HG02938 (cell line): ENCODE results near the gene PTDSS2.
"Not testable (repeated sequence)": the region's sequence is repeated elsewhere in the genome, so short reads cannot be mapped to it uniquely, and the experiment has no call there.

Source experiments
- ATAC-seq: cut with Tn5 transposase; IDR thresholded peaks from one replicate; pipeline ENCODE4 v1.9.1; 2021; ENCODE audit warnings: mild to moderate bottlenecking, moderate library complexity; ENCODE audit not compliant: unreplicated experiment

The PTDSS2 gene

DNA sequence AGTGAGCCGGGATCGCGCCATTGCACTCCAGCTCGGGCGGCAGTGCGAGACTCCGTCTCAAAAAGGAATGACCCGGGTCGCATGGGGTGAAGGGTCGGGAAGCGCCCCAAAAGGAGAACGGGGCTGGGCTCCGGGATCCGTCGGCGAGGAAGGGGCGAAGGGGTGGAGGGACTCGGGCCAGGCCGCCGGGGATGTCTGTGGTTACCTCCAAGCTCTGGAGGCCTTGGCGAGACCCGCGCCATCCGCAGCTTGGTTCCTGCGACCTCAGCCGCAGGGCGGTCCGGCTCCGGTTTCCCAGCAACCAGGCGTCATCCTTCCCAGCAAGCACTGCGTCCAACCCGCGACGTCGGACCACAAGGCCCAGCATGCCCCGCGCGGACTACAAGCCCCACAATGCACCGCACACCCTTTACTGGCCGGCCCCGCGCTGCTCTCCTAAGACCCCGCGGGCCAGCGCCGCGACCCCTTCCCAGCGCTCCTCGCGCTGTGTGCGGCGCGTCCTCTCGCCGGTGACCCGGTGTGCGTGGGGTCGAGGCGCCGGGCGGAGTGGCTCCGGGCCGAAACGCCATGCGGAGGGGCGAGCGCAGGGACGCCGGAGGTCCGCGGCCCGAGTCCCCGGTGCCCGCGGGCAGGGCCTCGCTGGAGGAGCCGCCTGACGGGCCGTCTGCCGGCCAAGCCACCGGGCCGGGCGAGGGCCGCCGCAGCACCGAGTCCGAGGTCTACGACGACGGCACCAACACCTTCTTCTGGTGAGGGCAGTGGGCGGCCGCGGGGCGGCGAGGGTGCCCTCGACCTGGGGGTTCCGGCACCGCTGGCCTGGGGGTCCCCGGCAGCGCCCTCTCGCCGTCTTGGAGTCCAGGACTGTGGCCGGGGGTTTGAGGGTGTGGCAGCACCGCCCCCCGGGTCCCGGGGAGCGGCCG is at the start of gene PTDSS2:
PTDSS2 (plus strand) TSS at position 391 of the 920 bp plus-strand sequence; CDS start at position 568, 177 bp downstream.
- peak; percentile 80 for ATAC-seq

DNA sequence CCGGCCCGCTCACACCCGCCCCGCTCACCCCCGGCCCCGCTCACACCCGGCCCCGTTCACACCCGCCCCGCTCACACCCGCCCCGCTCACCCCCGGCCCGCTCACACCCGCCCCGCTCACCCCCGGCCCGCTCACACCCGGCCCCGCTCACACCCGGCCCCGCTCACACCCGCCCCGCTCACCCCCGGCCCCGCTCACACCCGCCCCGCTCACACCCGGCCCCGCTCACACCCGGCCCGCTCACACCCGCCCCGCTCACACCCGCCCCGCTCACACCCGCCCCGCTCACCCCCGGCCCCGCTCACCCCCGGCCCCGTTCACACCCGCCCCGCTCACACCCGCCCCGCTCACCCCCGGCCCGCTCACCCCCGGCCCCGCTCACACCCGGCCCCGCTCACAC is 48.9 kb upstream of the PTDSS2 start:
- not testable (repeated sequence) for ATAC-seq

DNA sequence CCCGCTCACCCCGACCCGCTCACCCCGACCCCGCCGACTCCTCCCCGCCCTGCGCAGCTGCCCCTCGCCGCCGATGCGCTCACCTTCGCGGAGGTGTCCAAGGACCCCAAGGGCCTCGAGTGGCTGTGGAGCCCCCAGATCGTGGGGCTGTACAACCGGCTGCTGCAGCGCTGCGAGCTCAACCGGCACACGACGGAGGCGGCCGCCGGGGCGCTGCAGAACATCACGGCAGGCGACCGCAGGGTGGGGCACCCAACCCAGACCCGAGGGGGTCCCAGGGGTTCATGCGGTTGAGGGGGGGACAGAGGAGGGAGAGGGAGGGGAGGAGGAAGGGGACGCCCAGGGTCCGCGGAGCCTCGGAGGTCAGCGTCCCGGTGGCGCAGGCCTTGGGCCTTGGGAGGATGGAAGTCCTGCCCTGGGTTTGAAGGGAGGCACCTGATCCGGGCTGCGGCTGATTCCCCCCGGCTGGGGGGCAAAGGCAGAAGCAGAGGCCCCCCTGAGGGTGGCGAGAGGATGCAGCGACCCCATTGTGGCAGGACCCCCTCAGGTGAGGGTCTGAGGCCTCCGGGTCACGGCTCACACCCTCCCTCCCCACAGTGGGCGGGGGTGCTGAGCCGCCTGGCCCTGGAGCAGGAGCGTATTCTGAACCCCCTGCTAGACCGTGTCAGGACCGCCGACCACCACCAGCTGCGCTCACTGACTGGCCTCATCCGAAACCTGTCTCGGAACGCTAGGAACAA is 46.9 kb upstream of the PTDSS2 start:
- ATAC-seq = no peak

DNA sequence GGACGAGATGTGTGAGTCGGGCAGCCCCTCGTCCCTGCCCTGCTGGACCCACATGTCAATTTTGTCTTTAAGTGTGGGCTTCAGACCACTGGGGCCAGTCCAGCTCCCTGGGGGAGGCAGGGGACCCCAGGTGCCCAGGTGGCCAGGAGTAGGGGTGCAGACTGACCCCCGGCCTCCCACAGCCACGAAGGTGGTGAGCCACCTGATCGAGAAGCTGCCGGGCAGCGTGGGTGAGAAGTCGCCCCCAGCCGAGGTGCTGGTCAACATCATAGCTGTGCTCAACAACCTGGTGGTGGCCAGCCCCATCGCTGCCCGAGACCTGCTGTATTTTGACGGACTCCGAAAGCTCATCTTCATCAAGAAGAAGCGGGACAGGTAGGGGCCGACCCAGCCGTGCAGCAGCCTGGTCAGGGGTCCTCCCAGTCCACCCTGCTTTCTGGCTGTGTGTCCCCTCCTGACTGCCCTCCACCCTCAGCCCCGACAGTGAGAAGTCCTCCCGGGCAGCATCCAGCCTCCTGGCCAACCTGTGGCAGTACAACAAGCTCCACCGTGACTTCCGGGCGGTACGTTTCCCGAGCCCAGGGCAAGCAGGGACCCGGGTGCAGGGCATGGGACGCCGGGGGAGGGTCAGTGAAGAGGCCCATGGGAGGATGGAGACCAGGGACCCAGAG is 46.2 kb upstream of the PTDSS2 start:
- no peak for ATAC-seq

DNA sequence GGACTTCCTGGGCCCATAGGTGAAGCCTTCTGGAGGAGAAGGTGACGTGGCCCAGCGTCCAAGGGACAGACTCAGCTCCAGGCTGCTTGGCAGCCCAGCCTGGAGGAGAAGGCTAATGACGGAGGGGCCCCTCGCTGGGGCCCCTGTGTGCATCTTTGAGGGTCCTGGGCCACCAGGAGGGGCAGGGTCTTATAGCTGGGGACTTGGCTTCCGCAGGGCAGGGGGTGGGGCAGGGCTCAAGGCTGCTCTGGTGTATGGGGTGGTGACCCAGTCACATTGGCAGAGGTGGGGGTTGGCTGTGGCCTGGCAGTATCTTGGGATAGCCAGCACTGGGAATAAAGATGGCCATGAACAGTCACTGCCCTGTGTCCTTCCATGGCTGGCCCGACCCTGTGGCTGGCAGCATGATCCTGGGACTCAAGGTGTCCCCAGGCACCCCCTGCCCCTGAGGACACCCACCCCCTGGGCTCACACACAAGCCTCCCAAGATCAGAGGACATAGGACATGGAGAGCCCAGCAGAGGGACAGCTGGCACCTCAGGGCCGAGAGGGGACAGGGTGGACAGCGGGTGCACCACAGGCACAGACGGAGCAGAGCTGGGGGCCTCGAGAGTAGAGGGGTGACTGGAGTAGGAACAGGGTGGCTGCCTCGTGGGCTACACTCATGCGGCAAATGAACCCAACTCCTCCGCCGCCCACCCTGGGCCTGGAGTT is 45.4 kb upstream of the PTDSS2 start:
- ATAC-seq = no peak

DNA sequence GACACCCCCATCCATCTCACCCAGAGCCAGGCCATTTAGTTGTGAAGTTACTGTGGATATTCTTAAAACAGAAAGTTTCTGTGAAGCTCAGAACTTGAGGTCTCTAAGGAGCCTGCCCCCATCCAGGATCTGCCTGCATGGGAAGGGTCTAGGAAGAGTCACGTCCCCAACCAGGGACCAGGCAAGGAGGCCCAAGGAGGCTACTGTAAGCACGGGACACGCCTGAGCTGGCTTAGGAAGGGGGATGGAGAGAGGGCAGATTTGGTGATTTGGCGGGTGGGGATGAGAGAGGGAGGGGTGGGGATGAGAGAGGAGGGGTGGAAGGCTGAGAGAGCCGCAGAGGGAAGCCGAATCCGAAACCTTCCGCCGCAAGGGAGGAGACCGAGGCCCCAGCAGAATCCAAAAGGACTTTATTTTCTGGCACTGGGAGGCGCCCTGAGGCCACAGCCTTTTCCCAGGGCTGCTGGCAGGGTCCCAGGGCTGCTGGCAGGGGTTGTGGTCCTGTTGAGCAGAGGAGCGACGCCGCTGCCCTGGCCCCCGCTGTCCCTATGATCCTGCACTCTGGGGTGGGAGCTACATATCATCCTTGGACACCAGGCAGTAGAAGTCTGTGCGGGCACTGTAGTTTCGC is 44.6 kb upstream of the PTDSS2 start:
- ATAC-seq = no peak

DNA sequence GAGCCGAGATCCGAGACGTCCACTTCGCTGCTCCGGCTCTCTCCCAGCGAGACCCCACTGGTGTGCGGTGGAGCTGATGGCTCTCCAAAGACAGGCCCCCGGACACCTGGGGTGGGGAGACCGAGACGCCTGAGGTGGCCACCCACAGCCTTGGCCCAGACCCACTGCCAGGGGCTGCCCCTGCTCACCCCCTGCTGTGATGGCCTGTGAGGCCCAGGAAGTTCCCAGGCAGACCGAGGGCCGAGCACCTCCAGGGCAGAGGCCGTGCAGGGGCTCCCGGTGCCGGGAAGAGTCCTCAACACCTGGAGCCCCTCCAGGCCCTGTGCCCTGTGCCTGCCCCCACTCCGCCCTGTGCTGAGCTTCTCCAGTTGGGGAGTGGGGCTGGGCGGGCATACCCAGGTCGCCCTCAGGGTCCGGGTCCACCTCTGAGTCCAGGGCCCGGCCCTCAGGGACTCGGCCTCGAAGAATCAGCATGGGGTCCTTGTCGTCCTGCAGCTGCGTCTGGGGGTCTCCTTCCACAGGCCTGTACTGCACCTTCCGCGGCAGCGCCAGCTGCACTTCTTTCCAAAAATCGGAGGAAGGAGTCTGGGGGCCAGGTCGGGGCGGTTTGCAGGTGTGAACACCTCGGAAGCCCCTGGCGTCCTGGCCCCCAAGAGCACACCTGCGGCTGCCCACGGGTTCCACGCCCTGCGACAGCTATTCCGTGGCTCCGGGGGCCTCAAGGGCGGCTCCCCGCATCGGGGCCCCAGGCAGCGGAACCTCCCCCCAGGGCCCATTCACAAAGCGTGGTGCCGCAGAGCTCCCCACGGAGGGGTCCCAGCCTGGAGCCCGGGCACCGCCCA is 43.9 kb upstream of the PTDSS2 start:
- ATAC-seq = no peak

DNA sequence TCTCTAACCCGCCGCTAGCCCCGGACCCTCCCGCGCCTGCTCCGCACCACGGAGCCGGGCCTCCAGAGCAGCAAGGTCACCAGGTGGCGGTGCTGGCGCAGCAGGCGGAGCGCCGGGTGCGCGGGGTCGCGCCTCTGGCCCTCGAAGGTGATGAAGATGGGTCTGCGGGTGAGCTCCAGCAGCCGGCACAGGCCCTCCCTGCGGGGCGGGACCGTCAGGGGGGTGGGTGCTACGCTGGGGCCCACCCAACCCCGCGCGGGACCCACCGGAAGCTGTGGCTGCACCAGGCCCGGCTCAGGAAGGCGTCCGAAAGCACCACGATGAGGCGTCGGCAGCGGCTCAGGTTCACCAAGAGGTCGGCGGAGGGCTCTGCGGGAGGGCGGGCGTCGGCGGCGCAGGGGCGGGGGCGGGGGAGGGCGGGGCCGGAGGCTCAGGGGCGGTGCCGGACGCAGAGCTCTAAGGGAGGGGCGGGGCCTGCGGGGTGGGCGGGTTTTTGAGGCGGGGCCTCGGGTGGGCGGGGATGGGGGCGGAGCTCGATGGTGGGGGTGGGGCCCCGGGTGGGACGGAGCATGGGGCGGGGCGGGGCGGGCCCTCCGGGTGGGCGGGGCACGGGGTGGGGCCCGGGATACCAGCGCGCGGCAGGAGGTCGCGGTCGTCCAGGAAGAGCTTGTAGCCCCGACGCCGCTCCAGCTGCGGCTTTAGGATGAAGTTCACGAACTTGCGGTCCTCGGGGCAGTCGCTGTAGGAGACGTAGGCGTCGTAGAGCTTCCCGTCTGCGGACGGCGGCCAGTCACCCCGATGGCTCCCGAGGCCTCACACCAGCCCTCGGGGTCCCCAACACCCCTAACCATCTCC is 43.1 kb upstream of the PTDSS2 start:
- peak; percentile 60 for ATAC-seq

DNA sequence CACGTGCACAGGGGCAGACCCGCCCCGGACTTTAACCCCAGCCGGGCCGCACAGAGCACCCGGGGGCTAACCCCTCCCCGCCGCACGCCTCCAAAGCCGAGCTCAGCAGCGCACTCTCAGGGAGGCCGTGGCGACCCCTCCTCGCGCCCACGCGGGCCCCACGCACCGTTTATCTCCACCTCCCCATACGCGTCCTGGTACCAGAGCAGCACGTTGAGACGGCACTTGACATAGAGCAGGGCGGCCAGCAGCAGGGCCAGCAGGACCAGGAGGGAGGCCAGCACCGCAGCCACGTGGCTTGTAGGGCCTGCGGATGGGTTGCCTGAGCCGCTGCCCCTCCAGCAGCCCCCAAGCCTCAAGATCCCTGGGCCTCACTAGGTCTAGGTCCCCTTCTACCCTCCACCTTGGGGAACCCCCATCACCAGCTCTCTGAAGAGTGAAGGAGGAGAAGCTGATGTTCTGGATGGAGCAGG is 42.4 kb upstream of the PTDSS2 start:
- ATAC-seq = peak; percentile 23

DNA sequence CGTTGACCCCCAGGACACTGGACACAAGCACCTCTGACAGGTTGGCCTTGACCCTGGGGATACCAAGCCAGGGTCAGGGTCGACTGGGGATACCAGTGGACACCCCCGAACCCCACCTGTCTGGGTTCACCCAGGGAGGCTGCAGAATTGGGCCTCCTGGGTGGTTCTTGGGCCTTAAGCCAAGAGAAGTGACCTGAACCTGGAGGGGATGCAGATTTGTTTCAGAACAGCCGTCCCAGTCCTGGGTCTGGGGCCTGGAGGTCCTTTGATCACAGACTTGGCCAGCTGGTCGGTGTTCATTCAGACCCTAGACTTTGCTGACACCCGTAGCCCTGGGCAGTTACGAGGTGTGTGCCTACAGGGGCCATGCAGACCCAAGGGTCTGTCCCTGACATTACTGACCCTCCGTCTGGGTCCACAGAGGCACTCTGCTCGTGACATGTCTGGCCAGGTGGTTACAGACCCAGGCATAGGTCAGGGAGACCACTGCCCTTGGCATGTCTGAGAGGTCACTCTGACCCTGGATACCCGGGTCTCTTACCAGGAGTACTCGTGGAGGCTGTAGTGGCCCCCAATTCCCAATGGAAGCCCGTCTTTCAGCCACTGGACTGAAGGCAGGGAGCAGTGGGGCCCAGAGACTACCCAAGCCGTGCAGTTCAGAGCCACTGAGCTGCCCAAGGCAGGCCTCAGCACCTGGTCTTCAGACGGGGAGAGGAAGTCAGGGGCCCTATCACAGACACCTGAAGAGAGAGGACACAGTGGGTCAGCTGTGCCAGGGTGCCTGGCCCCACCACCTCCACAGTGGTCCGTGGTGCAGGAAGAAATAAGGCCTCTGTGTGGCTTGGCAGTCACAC is 41.7 kb upstream of the PTDSS2 start:
- ATAC-seq = no peak

DNA sequence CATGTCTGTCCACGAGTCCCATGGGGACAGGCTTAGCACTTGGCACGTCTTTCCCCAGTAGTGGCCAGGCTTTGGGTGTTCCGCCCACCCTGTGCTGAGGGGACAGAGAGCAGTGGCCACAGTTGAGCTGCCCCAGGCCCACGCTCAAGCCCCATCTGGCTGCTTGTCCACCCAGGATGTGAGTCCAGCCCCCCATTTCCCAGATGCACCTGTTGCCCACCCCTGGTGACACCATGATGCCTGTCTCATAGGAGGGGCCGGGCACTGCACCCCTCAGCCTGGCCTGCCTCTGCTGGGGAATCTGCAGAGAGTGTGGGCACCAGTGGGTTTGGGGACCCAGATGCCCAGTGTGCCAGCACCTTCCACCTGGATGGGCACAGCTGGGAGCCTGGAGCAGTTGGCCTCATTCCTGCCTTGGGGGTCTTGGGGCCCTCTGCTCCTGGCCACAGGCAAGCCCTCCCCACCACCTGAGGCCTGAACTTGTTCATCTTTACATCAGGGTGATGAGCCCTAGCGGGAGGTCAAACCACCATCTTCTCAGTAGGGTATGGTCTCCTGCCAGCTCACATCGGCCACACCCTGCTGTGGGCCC is 41.0 kb upstream of the PTDSS2 start:
- no peak for ATAC-seq

DNA sequence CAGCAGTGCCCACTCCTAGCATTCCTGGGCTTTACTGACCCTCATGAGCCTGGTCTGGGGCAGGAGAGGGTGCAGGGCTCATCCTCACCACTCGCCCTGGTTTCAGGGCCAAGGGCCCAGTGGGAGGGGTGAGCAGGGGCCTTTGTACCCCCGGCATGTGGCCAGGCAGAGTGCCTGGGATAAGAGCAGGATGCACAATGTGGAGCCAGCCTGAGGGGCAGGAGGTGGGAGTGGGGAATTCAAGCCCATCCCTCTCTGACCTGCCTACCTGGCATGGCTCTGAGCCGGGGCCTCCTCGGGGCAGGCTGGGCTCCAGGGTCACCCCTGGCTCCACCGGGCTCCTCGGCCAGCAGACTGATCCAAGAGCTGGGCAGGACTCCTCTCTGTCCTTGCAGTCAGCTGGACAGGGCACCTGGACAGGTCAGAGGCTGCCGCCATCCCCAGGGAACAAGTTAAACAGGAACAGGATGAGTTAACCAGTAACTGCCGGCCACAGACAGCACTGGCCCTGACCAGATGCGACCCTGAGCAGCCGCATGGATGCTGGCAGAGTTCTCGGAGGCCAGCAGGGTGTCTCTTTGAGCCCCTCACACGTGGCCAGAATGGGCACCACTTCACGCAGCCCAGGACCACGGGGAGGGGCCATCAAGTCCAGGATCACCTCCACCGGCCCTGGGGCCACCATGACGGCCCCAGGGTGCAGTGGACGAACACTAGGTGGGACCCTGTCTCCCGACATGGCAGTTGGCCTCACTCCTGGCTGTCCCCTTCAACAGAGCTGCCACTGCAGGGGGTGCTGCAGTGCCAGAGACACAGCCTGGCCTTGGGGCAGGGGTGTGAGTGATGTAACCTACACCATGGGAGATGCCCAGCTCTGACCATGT is 40.2 kb upstream of the PTDSS2 start:
- no peak for ATAC-seq

DNA sequence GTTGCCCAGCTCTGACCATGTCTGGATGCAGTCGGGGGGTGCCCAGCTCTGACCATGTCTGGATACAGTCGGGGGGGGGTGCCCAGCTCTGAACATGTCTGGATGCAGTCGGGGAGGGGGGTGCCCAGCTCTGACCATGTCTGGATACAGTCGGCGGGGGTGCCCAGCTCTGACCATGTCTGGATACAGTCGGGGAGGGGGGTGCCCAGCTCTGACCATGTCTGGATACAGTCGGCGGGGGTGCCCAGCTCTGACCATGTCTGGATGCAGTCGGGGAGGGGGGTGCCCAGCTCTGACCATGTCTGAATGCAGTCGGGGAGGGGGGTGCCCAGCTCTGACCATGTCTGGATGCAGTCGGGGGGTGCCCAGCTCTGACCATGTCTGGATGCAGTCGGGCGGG is 39.4 kb upstream of the PTDSS2 start:
- ATAC-seq = not testable (repeated sequence)

DNA sequence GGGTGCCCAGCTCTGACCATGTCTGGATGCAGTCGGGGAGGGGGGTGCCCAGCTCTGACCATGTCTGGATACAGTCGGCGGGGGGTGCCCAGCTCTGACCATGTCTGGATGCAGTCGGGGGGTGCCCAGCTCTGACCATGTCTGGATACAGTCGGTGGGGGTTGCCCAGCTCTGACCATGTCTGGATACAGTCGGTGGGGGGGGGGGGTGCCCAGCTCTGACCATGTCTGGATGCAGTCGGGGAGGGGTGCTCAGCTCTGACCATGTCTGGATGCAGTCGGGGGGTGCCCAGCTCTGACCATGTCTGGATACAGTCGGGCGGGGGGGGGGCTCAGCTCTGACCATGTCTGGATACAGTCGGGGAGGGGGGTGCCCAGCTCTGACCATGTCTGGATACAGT is 38.6 kb upstream of the PTDSS2 start:
- ATAC-seq = not testable (repeated sequence)

DNA sequence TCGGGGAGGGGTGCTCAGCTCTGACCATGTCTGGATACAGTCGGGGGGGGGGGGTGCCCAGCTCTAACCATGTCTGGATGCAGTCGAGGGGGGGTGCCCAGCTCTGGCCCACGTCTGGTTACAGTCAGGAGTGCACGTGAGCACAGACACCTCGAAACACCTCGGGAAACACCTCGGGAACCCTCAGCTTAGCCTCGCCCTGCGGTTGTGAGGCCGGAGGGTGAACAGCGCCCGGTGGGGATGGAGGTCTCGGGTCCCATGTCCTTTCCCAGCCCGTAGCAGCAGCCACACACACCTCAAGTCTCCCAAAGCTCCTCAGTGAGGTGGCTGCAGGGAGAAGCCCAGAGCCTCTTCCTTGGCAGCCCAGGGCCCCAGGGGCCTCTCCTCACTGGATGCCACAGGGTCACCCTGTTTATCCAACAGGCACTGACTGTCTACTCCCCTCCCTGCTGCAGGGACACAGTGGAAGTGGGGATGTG is 37.4 kb upstream of the PTDSS2 start:
- no peak for ATAC-seq
